Stimulated activated naive CD8-positive, alpha-beta T cell treated with anti-CD3 and anti-CD28 coated beads, Interleukin-15, amount 100 ng/mL, for 72 hours (primary cell): ENCODE results near the gene GRIA4.
"Not testable (repeated sequence)": the region's sequence is repeated elsewhere in the genome, so short reads cannot be mapped to it uniquely, and the experiment has no call there.

Source experiments
- ATAC-seq: fragments of 150-1000 bp; cut with Tn5 transposase; 2 replicates; pipeline ENCODE4 v1.10.0; 2021; ENCODE audit warnings: mild to moderate bottlenecking, moderate library complexity
- DNase-seq, 2 donors: peaks; one replicate each; pipeline ENCODE4 v3.0.0; 2021 to 2022
- H3K27ac Mint-ChIP-seq, 2 donors: one replicate each; pipeline ENCODE4 v1.8.0; 2022; ENCODE audit warnings: mild to moderate bottlenecking in 2 of 2, mixed read lengths in 2 of 2, moderate library complexity in 2 of 2
- H3K27me3 Mint-ChIP-seq: one replicate; pipeline ENCODE4 v1.8.0; 2022; ENCODE audit warnings: mixed read lengths
- H3K4me1 Mint-ChIP-seq: one replicate; pipeline ENCODE4 v1.8.0; 2022; ENCODE audit warnings: mild to moderate bottlenecking, mixed read lengths
- H3K4me3 Mint-ChIP-seq, 2 donors: one replicate each; pipeline ENCODE4 v1.8.0; 2022; ENCODE audit warnings: mild to moderate bottlenecking in 2 of 2, mixed read lengths in 2 of 2, moderate library complexity in 1 of 2
- H3K9me3 Mint-ChIP-seq, 2 donors: one replicate each; pipeline ENCODE4 v1.8.0; 2022; ENCODE audit warnings: mixed read lengths in 2 of 2

The GRIA4 gene

DNA sequence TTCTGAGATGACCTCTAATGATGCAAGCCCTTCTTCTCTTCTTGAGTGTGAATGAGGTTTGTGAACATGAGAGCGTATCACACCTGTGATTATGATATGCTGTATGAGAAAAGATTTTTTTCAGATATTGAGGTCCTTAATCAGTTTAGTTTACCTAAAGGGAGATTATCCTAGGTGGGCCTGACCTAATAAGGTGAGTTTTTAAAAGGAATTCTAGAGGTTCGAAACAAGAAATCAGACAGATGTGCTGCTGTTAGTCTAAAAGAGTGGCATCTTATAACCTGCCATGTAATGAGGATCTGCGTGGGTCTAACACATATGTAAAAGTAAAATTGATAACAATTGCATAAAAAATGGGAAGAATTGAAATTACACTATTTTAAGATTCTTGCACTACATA lies 378.3 kb downstream of the GRIA4 start:
- Mint-ChIP-seq H3K4me1 (no peaks in the 10 kb centered on the region), H3K27me3 (no peaks in the 10 kb centered on the region), H3K27ac (no peak overlapping the region), H3K9me3 (peaks cover 5 to 15% of the 10 kb centered on the region in 2 donors), H3K4me3 (no peak overlapping the region)
- no peak for ATAC-seq
- DNase-seq: no peak

GRCh38 chr11:105989124-105989523 lies 379.3 kb downstream of the GRIA4 start:
- no peaks in the 10 kb centered on the region for H3K4me1 Mint-ChIP-seq
- DNase-seq (no peak), ATAC-seq (no peak)
- H3K27me3 Mint-ChIP-seq: no peaks in the 10 kb centered on the region
- H3K4me3 Mint-ChIP-seq: no peak overlapping the region
- H3K9me3 Mint-ChIP-seq: peaks cover 12 to 24% of the 10 kb centered on the region in 2 donors
- H3K27ac Mint-ChIP-seq: no peak overlapping the region

DNA sequence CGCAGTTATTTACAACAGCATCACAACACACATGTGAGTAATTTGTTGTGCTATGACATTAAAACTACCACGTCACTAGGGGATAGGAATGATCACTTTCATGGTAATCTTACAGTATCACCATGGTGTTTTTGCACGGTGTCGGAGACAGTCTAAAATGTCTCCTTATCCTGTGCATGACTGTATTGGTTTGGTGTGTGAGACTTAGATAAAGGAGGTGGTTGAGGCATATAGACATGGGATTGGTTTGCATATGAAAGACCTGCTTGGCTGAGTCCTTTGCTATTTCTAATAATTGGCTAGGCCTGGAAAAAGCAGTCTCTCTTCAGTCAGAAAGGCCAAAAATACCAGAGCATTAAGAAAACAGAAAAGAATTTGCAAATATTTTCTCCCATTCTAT lies 382.0 kb downstream of the GRIA4 start:
- peaks cover 16 to 30% of the 10 kb centered on the region in 2 donors for H3K9me3 Mint-ChIP-seq

DNA sequence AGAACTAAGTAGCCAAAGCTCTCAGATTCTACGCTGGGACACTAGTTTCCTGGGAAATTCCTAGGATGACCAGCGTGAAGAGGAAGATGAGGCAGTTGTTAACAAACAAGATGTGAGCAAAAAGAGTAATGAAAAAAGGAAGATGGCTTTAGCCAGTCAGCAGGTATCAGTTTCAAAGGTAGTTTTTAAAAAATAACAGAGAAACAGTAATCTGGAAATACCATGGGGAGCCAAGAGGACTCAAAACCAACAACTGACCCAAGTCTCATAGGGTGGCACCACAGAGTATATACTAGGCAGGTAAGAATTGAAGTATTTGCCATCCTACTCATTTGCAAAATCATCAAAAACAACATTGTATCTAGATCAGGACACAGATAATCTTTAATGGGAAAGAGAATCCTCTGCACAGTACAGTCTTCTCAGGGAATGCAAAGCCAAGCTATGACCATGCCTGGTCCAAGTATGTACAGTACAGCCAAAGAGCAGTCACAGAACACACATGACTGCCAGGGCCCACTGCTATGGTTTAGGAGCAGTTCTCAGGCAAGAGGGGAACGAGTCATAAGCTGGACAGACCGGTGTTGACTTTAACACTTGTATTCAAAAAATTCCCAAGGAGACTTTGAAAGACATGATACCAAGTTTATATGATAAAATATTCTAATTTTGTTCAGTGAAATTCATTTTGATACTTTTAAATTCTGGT lies 391.6 kb downstream of the GRIA4 start:
- H3K4me3 Mint-ChIP-seq: no peak overlapping the region
- H3K4me1 Mint-ChIP-seq: no peaks in the 10 kb centered on the region
- H3K9me3 Mint-ChIP-seq: peaks cover 27 to 34% of the 10 kb centered on the region in 2 donors
- H3K27me3 Mint-ChIP-seq: no peaks in the 10 kb centered on the region
- H3K27ac Mint-ChIP-seq: no peak overlapping the region
- DNase-seq (no peak), ATAC-seq (no peak)

More for the DNA sequence above, 382.0 kb downstream of the GRIA4 start:
- ATAC-seq (no peak), DNase-seq (no peak)
- Mint-ChIP-seq H3K4me1 (no peaks in the 10 kb centered on the region), H3K4me3 (no peak overlapping the region), H3K27me3 (no peaks in the 10 kb centered on the region), H3K27ac (peak overlapping the region in 1 of 2 donors; percentile 9)

DNA sequence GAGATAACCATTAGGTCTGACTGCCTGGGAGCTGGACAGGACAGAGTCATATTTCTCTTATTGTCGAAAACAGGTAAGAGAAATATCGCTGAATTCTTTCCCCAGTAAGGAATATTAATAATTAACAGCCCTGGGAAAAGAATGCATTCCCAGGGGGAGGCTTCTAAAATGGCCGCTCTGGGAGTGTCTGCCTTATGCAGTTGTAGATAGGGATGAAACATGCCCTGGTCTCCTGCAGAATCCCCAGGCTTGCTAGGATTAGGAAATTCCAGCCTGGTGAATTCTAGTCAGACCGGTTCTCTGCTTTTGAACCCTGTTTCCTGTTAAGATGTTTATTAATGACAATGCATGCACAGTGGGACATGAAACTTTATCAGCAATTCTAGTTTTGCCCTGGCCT lies 393.2 kb downstream of the GRIA4 start:
- H3K27me3 Mint-ChIP-seq, H3K27ac Mint-ChIP-seq, DNase-seq, ATAC-seq, H3K4me3 Mint-ChIP-seq, H3K4me1 Mint-ChIP-seq: not testable (repeated sequence)
- H3K9me3 Mint-ChIP-seq: peaks cover 19 to 25% of the 10 kb centered on the region in 2 donors

DNA sequence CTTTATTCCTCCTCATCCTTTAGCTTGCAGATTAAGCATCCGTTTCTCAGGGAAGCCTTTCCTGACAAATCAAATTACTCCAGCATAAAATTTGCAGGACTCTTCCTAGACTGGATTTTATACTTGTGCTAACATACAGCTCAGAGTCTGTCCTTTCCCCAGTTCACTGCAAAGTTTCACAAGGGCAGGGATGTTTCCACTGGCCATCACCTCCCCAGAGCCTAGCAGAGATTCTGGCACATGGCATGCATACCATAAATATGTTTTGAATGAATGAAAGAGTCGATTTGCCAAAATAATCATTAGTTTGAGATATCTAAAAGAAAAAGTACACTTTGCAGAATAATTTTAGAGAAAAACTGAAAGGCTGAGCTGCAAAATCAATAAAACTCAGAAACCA lies 401.6 kb downstream of the GRIA4 start:
- peaks cover 4 to 6% of the 10 kb centered on the region in 2 donors for H3K9me3 Mint-ChIP-seq
- H3K4me3 Mint-ChIP-seq: no peak overlapping the region
- ATAC-seq (no peak), DNase-seq (no peak)
- H3K27me3 Mint-ChIP-seq: no peaks in the 10 kb centered on the region
- H3K4me1 Mint-ChIP-seq: peaks cover 39% of the 10 kb centered on the region
- H3K27ac Mint-ChIP-seq: no peak overlapping the region

DNA sequence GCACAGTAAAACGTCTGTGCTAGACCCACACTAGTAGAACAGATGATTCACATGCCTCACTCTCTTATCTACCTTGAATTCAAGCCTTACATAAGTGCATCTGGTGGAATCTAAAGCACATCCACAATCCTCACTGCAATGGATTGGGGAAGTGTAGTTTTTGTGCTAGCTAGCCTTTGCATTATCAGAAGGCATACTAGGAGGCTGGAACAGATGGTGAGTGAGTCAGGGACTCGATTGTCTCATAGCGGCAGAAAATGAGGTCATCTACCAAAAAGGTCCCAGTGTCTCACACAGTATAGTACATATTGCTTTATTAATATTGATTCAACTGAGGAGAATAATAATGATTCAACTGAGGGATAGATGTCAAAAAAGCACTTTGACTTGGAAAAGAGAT lies 402.9 kb downstream of the GRIA4 start:
- ATAC-seq (no peak), DNase-seq (no peak)
- peaks cover 44% of the 10 kb centered on the region for H3K4me1 Mint-ChIP-seq
- no peak overlapping the region for H3K27ac Mint-ChIP-seq
- no peaks in the 10 kb centered on the region for H3K27me3 Mint-ChIP-seq
- H3K4me3 Mint-ChIP-seq: no peak overlapping the region
- peaks cover 4 to 6% of the 10 kb centered on the region in 2 donors for H3K9me3 Mint-ChIP-seq

DNA sequence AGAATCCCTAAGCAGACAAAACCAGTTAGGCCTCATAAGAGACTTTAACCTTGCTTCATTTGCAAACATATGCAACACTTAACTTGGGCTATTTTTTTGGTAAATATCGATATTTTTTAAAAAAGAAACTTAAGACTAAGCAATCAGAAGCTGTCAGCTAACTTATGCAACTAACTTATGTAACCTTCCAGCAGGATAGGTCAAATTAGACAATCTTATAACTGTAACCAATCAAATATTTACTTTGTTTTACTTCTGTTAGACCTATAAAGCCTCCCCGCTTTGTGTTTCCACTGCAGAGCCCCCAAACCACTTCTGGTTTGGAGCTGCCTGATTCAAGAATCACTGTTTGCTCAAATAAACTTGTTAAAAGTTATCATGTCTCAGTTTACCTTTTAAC lies 404.2 kb downstream of the GRIA4 start:
- ATAC-seq: no peak
- DNase-seq: no peak
- Mint-ChIP-seq H3K9me3 (peaks cover 4 to 6% of the 10 kb centered on the region in 2 donors), H3K4me3 (no peak overlapping the region), H3K27me3 (no peaks in the 10 kb centered on the region), H3K4me1 (peaks cover 53% of the 10 kb centered on the region), H3K27ac (peak overlapping the region in 1 of 2 donors; percentile 33)

GRCh38 chr11:106014620-106015019 lies 404.7 kb downstream of the GRIA4 start:
- H3K27ac Mint-ChIP-seq: no peak overlapping the region
- H3K9me3 Mint-ChIP-seq: peaks cover 3 to 4% of the 10 kb centered on the region in 2 donors
- peaks cover 56% of the 10 kb centered on the region for H3K4me1 Mint-ChIP-seq
- H3K27me3 Mint-ChIP-seq: no peaks in the 10 kb centered on the region
- no peak overlapping the region for H3K4me3 Mint-ChIP-seq
- ATAC-seq (no peak), DNase-seq (no peak)

GRCh38 chr11:106015066-106015465 lies 405.2 kb downstream of the GRIA4 start:
- H3K9me3 Mint-ChIP-seq: peaks cover 0 to 4% of the 10 kb centered on the region in 2 donors
- ATAC-seq: no peak
- H3K27ac Mint-ChIP-seq: no peak overlapping the region
- H3K4me1 Mint-ChIP-seq: peaks cover 57% of the 10 kb centered on the region
- H3K27me3 Mint-ChIP-seq: no peaks in the 10 kb centered on the region
- DNase-seq: no peak
- H3K4me3 Mint-ChIP-seq: no peak overlapping the region

- Mint-ChIP-seq H3K27ac (no peak overlapping the region), H3K27me3 (no peaks in the 10 kb centered on the region), H3K4me3 (no peak overlapping the region), H3K9me3 (no peaks in the 10 kb centered on the region), H3K4me1 (peaks cover 59% of the 10 kb centered on the region)
- ATAC-seq (no peak), DNase-seq (no peak)
Observed at GRCh38 chr11:106017093-106017492, 407.2 kb downstream of the GRIA4 start.

GRCh38 chr11:106021181-106021966 lies 411.5 kb downstream of the GRIA4 start:
- no peaks in the 10 kb centered on the region for H3K27me3 Mint-ChIP-seq
- ATAC-seq (peak; percentile 4), DNase-seq (no peak)
- H3K27ac Mint-ChIP-seq: peak overlapping the region; percentile 87 to 96
- peaks cover 49% of the 10 kb centered on the region for H3K4me1 Mint-ChIP-seq
- H3K9me3 Mint-ChIP-seq: peaks cover 0 to 8% of the 10 kb centered on the region in 2 donors
- H3K4me3 Mint-ChIP-seq: peak overlapping the region; percentile 84 to 93

- peaks cover 5 to 12% of the 10 kb centered on the region in 2 donors for H3K9me3 Mint-ChIP-seq
- ATAC-seq (peak; percentile 97), DNase-seq (peak; percentile 95 to 98)
- H3K27ac Mint-ChIP-seq: peak within 1 kb of the TSS; percentile 88 to 96
- peaks cover 43% of the 10 kb centered on the region for H3K4me1 Mint-ChIP-seq
- H3K4me3 Mint-ChIP-seq: peak within 1 kb of the TSS; percentile 84 to 93
- H3K27me3 Mint-ChIP-seq: peaks cover 5% of the 10 kb centered on the region
Observed at GRCh38 chr11:106021967-106022794, 412.3 kb downstream of the GRIA4 start, which contains the start of gene MSANTD4. MSANTD4 (minus strand) TSS chr11:106022240; CDS start chr11:106010917, 11,323 bp downstream.

DNA sequence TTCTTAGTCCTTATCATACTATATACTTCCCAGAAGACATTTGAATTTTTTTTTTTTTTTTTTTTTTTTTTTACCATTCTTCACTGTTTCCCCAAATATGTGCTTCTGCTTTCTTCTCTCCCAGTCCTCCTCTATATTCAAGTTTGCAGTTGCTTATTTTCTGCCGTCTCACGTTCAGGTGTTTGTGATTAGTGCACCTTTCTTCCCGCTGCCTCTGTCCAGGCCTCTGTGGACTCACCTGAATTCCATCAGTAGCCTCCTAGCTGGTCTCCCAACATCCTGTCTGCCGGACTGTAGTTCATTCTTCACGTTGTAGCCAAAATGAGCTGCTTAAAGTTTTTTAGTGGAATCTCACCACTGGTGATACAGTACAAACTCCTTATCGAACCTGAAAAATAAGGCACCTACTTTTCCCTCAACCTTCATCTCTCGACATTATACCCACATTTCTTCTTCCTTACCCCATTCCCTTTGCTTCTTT lies 413.0 kb downstream of the GRIA4 start:
- no peak for ATAC-seq
- Mint-ChIP-seq H3K27me3 (peaks cover 11% of the 10 kb centered on the region), H3K4me1 (peaks cover 43% of the 10 kb centered on the region), H3K9me3 (peaks cover 11 to 18% of the 10 kb centered on the region in 2 donors), H3K4me3 (peak overlapping the region; percentile 84 to 93), H3K27ac (peak overlapping the region; percentile 13 to 88)
- DNase-seq: peak in 1 of 2 donors; percentile 6

DNA sequence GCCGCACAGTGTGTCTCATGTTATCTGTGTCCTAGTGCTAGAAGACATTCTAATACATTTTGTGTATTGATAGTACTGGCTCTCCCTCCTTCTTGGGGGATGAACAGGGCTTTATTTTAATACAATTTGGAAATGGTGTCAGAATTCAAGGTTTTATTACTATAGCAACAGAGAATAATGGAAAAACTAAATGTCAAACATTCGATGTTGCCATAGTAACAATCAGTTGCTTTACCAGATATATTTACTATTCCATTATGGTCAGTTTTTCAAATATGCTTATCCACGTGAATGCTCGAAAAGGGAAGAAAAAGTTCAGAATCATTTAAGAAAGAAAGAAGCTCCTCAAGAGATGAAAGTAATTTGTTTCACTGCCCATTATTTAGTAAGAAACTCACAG lies 420.7 kb downstream of the GRIA4 start:
- DNase-seq (no peak), ATAC-seq (no peak)
- no peak overlapping the region for H3K27ac Mint-ChIP-seq
- no peaks in the 10 kb centered on the region for H3K4me1 Mint-ChIP-seq
- peaks cover 63% of the 10 kb centered on the region for H3K27me3 Mint-ChIP-seq
- H3K9me3 Mint-ChIP-seq: peaks cover 12 to 13% of the 10 kb centered on the region in 2 donors
- no peak overlapping the region for H3K4me3 Mint-ChIP-seq
